Cardiac muscle cell (in vitro differentiated cells and primary cell): ENCODE measurements around the gene MYL5. TPM values are rescaled to one million over a fixed set of nuclear protein-coding genes. Genes with fewer than 3 reads are reported as not detected.

Experiments
- DNase-seq, 2 donors: peaks; one replicate each; pipeline versions ENCODE4 v3.0.0 to v3.0.0-alpha.2; 2010 to 2017; ENCODE audit warnings: low read depth in 1 of 2, low spot score in 1 of 2
- H3K27ac ChIP-seq: fragments of 200-600 bp; sonication (generic); 2 replicates; pipeline ENCODE4 v1.5.1; 2016
- H3K27me3 ChIP-seq: fragments of 200-600 bp; sonication (generic); 2 replicates; pipeline ENCODE4 v1.6.0; 2016; ENCODE audit warnings: control low read depth
- H3K36me3 ChIP-seq: fragments of 200-600 bp; sonication (generic); 2 replicates; pipeline ENCODE4 v1.5.1; 2016; ENCODE audit warnings: control low read depth
- H3K4me1 ChIP-seq: fragments of 200-600 bp; sonication (generic); 2 replicates; pipeline ENCODE4 v1.8.1; 2017; ENCODE audit warnings: low read depth, mild to moderate bottlenecking, mixed run types
- H3K4me3 ChIP-seq: fragments of 200-600 bp; sonication (generic); 2 replicates; pipeline ENCODE4 v1.5.1; 2016; ENCODE audit warnings: mild to moderate bottlenecking
- H3K9me3 ChIP-seq: fragments of 200-600 bp; sonication (generic); 2 replicates; pipeline ENCODE4 v1.5.1; 2017; ENCODE audit warnings: low read depth, mild to moderate bottlenecking, control low read depth
- CTCF ChIP-seq: IDR thresholded peaks from 2 replicates; pipeline ENCODE4 v1.5.1; 2012; ENCODE audit warnings: low read depth, mild to moderate bottlenecking, low read length
- polyA plus RNA-seq: library from polyadenylated mRNA; unstranded; fragments of >200 nt; fragmentation: Nextera tagmentation; extraction: Ambion mirVana; gene quantifications from 2 replicates; pipeline ENCODE4 v1.2.1, GENCODE V29; 2016
- total RNA-seq: library from RNA; depleted of rRNA; stranded (reverse); fragments of >200 nt; gene quantifications from 2 replicates; pipeline ENCODE4 v1.2.3, GENCODE V29; 2016

Gene MYL5
- total and polyA plus RNA-seq, 2 experiments from 2014 or later = 33.8 to 40.5 TPM

DNA sequence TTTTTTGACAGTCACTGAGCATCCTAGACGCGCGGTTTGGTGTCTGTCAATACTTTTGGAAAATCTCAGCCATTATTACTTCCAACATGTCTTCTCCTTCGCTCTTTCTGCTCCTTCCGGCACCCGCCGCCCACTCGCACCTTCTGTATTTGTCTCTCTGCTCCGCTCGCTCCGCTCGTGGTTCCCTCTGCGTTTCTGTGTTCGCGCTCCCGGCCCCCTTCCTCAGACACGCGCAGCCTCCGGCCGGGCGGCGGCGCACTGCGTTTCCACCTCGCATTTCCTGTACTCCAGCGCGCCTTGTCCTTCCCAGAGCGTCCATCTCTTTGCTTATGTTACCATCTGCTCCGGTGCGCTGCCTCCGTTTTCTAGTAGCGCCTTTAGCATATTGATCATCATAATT is 27.9 kb upstream of the MYL5 start:
- Histone ChIP-seq H3K27ac (no peak overlapping the region), H3K9me3 (no peaks in the 10 kb centered on the region), H3K36me3 (no peaks in the 10 kb centered on the region), H3K27me3 (no peaks in the 10 kb centered on the region), H3K4me3 (no peak overlapping the region), H3K4me1 (peaks cover 12% of the 10 kb centered on the region)
- TF ChIP-seq CTCF = no peak
- no peak for DNase-seq

- Histone ChIP-seq H3K36me3 (no peaks in the 10 kb centered on the region), H3K4me1 (peaks cover 17% of the 10 kb centered on the region), H3K27ac (no peak overlapping the region), H3K4me3 (no peak overlapping the region), H3K27me3 (no peaks in the 10 kb centered on the region), H3K9me3 (no peaks in the 10 kb centered on the region)
- DNase-seq = no peak
- TF ChIP-seq CTCF = no peak
These were observed 26.9 kb upstream of the MYL5 start for GRCh38 chr4:647481-647880.

DNA sequence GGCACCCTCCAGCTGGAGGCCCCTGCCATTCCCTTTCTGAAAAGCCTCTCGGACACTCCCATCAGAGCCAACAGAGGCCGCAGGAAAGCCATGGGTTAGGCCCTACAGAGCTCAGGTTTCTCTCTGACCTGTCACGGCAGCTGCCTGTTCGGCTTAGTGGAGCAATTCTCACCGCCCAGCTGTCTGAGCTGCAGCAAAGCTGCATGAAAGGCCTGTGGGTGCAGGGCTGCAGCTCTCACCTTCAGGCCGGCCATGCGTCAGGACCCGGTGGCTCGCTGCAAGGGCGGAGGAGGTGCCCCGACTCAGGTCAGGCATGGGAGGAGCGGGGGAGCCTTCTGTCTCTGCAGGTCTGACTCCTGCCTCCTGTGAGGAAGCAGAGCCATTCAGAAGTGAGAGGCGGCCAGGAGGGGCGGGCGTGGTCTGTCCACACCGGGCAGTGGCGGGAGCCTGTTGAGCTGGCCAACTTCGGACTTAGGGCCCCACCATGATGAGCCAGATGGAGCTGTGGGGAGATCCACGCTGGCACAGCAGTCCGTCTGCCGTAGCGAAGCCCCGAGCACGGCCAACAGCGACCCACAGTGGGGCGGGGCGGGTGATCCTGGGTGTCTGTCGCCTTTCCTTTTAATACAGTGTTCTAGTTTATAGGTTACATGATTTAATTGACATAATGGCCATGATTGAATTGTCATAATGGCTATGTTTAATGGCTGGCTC is 25.6 kb upstream of the MYL5 start:
- no peaks in the 10 kb centered on the region for H3K36me3 ChIP-seq
- H3K4me3 ChIP-seq = no peak overlapping the region
- peak in 1 of 2 donors; percentile 70 for DNase-seq
- TF ChIP-seq CTCF = no peak
- H3K27ac ChIP-seq = peak overlapping the region; percentile 68
- no peaks in the 10 kb centered on the region for H3K9me3 ChIP-seq
- H3K4me1 ChIP-seq = peaks cover 17% of the 10 kb centered on the region
- no peaks in the 10 kb centered on the region for H3K27me3 ChIP-seq

DNA sequence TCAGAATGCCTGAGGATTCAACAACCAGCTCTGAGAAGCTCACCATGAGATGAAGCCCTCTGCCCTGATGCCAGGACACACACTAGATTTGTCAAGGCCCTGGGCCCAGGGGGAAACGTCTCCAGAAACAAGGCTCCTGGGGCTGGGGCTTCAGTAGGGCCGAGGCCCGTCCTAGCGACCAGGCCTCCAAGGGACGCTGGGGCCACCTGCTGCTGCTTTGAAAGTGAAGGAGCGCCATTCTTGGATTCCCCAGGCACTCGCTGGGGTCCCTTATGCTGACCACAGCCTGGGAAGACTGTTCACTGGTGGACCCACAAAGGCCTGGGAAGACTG is 25.1 kb upstream of the MYL5 start:
- Histone ChIP-seq H3K4me3 (no peak overlapping the region), H3K27me3 (no peaks in the 10 kb centered on the region), H3K36me3 (no peaks in the 10 kb centered on the region), H3K9me3 (no peaks in the 10 kb centered on the region), H3K4me1 (peaks cover 17% of the 10 kb centered on the region), H3K27ac (no peak overlapping the region)
- TF ChIP-seq CTCF = no peak
- no peak for DNase-seq

GRCh38 chr4:649751-650310 is 24.5 kb upstream of the MYL5 start:
- Histone ChIP-seq H3K9me3 (no peaks in the 10 kb centered on the region), H3K36me3 (no peaks in the 10 kb centered on the region), H3K4me1 (peaks cover 17% of the 10 kb centered on the region), H3K4me3 (no peak overlapping the region), H3K27me3 (no peaks in the 10 kb centered on the region), H3K27ac (no peak overlapping the region)
- no peak for TF ChIP-seq CTCF
- DNase-seq = no peak
